Uterus (tissue), 4 donors: Measurements from ENCODE around the gene SFXN3. TPM values are rescaled to one million over a fixed set of nuclear protein-coding genes. Genes with fewer than 3 reads are reported as not detected.
A peak's percentile ranks its signal among the peaks of the same experiment; 100 is the strongest.

Experiments
- DNase-seq, 2 donors: peaks; one replicate each; pipeline ENCODE4 v3.0.0-alpha.2; 2019 to 2020
- H3K27ac ChIP-seq, 2 donors: fragments of 200-600 bp; sonication (generic); 1 replicate in 1 of 2; 2 replicates in 1 of 2; pipeline ENCODE4 v1.5.1; 2016 to 2018
- H3K27me3 ChIP-seq, 2 donors: fragments of 200-600 bp; sonication (generic); one replicate each; pipeline ENCODE4 v1.5.1; 2018 to 2019; ENCODE audit warnings: control low read depth in 1 of 2
- H3K36me3 ChIP-seq, 2 donors: fragments of 200-600 bp; sonication (generic); one replicate each; pipeline ENCODE4 v1.5.1; 2019; ENCODE audit warnings: control low read depth in 1 of 2
- H3K4me1 ChIP-seq, 2 donors: fragments of 200-600 bp; sonication (generic); one replicate each; pipeline ENCODE4 v1.5.1; 2018 to 2019; ENCODE audit warnings: control low read depth in 1 of 2
- H3K4me3 ChIP-seq, 2 donors: fragments of 200-600 bp; sonication (generic); 1 replicate in 1 of 2; 2 replicates in 1 of 2; pipeline ENCODE4 v1.5.1; 2018 to 2019; ENCODE audit warnings: mild to moderate bottlenecking in 1 of 2
- H3K9me3 ChIP-seq, 2 donors: fragments of 200-600 bp; sonication (generic); one replicate each; pipeline ENCODE4 v1.5.1; 2019; ENCODE audit warnings: control low read depth in 1 of 2
- CTCF ChIP-seq, 4 experiments: fragments of 200-600 bp in 2 of 4; fragments of 450-650 bp in 2 of 4; sonication (generic) in 2 of 4; IDR thresholded peaks; one replicate each; pipeline ENCODE4 v1.5.1; 2016 to 2019; ENCODE audit warnings: antibody characterized with exemption in 4 of 4, mild to moderate bottlenecking in 2 of 4, moderate library complexity in 1 of 4
- POLR2A ChIP-seq, 2 donors: fragments of 450-650 bp; IDR thresholded peaks; one replicate each; pipeline ENCODE4 v1.6.1; 2016; ENCODE audit warnings: antibody characterized with exemption in 2 of 2, mild to moderate bottlenecking in 1 of 2, moderate library complexity in 1 of 2
- intact Hi-C: fragments of 100-400 bp; cut with DNase I; formaldehyde crosslinking; loops from one replicate; pipeline ENCODE4 v1.15.1; 2023; ENCODE audit warnings: low total_unique reads
- total RNA-seq, 4 donors: library from RNA; depleted of rRNA in 3 of 4; stranded (reverse); fragments of >200 nt in 3 of 4; gene quantifications; one replicate each; pipeline versions ENCODE4 v1.1.0 to v1.2.4, GENCODE V29; 2014 to 2023
- donor health status: DM: yes; HTN: yes; CAD: no.

The SFXN3 gene
- total RNA-seq, 4 donors from 2014 or later = 34.6 to 161 (median 58.1) TPM

- DNase-seq = no peak
- no peaks in the 10 kb centered on the region for H3K9me3 ChIP-seq
- H3K4me3 ChIP-seq = no peak overlapping the region
- no peaks in the 10 kb centered on the region for H3K36me3 ChIP-seq
- intact Hi-C loops = no loop called here
- TF ChIP-seq POLR2A (IDR thresholded peaks at IDR 0.05) (no peak), CTCF (IDR thresholded peaks at IDR 0.05) (no peak)
- H3K27ac ChIP-seq = no peak overlapping the region
- H3K27me3 ChIP-seq = no peaks in the 10 kb centered on the region
- H3K4me1 ChIP-seq = no peaks in the 10 kb centered on the region
These were observed 25.5 kb downstream of the SFXN3 start for GRCh38 chr10:101056365-101057151.

GRCh38 chr10:101060036-101060950 is 29.3 kb downstream of the SFXN3 start:
- DNase-seq = peak; percentile 93 to 96
- intact Hi-C loops = no loop called here
- H3K36me3 ChIP-seq = no peaks in the 10 kb centered on the region
- no peaks in the 10 kb centered on the region for H3K9me3 ChIP-seq
- H3K4me1 ChIP-seq = peaks cover 0 to 9% of the 10 kb centered on the region in 2 donors
- peak overlapping the region; percentile 66 to 87 for H3K4me3 ChIP-seq
- no peaks in the 10 kb centered on the region for H3K27me3 ChIP-seq
- peak overlapping the region; percentile 91 to 98 for H3K27ac ChIP-seq
- TF ChIP-seq CTCF (IDR thresholded peaks at IDR 0.05) (peak; percentile 74 to 88 (median 80)), POLR2A (IDR thresholded peaks at IDR 0.05) (no peak)

GRCh38 chr10:101060951-101061623 is 30.1 kb downstream of the SFXN3 start:
- TF ChIP-seq POLR2A (IDR thresholded peaks at IDR 0.05) (peak in 1 of 2 donors; percentile 35), CTCF (IDR thresholded peaks at IDR 0.05) (peak in 2 of 4 experiments; percentile 10 to 21)
- Histone ChIP-seq H3K27ac (peak overlapping the region; percentile 91 to 98), H3K36me3 (no peaks in the 10 kb centered on the region), H3K27me3 (no peaks in the 10 kb centered on the region), H3K9me3 (no peaks in the 10 kb centered on the region), H3K4me3 (peak overlapping the region; percentile 66 to 87), H3K4me1 (peaks cover 0 to 9% of the 10 kb centered on the region in 2 donors)
- intact Hi-C loops = no loop called here
- peak; percentile 92 to 94 for DNase-seq

- Histone ChIP-seq H3K9me3 (no peaks in the 10 kb centered on the region), H3K27ac (peak within 1 kb of the TSS; percentile 91 to 98), H3K4me1 (peaks cover 0 to 9% of the 10 kb centered on the region in 2 donors), H3K36me3 (no peaks in the 10 kb centered on the region), H3K4me3 (peak within 1 kb of the TSS; percentile 66 to 87), H3K27me3 (no peaks in the 10 kb centered on the region)
- peak; percentile 37 to 71 for DNase-seq
- TF ChIP-seq POLR2A (IDR thresholded peaks at IDR 0.05) = no peak
- TF ChIP-seq CTCF (IDR thresholded peaks at IDR 0.05) = no peak
- intact Hi-C loops = no loop called here
These were observed 30.7 kb downstream of the SFXN3 start, which contains the start of gene KAZALD1 for GRCh38 chr10:101061624-101062231. Gene KAZALD1, plus strand, starts transcription at chr10:101061989. Its CDS starts 604 bp downstream, at chr10:101062593.
